Esophagus muscularis mucosa (tissue), 4 donors: ENCODE results near the gene HID1.
A peak's percentile ranks its signal among the peaks of the same experiment; 100 is the strongest.

Source experiments
- CTCF ChIP-seq, 3 experiments: fragments of 200-600 bp in 2 of 3; fragments of 450-650 bp in 1 of 3; sonication (generic) in 2 of 3; IDR thresholded peaks; one replicate each; pipeline ENCODE4 v1.5.1; 2017 to 2019; ENCODE audit warnings: antibody characterized with exemption in 3 of 3, mild to moderate bottlenecking in 2 of 3, moderate library complexity in 1 of 3
- EP300 ChIP-seq: sonication (generic); formaldehyde crosslinking; IDR thresholded peaks from one replicate; pipeline ENCODE4 v1.6.1; 2017; ENCODE audit warnings: antibody characterized with exemption
- POLR2A ChIP-seq: fragments of 450-650 bp; IDR thresholded peaks from one replicate; pipeline ENCODE4 v1.6.1; 2017; ENCODE audit warnings: antibody characterized with exemption, moderate library complexity, mild to moderate bottlenecking, low read depth
- POLR2AphosphoS5 ChIP-seq, 2 donors: sonication (generic); formaldehyde crosslinking; IDR thresholded peaks; one replicate each; pipeline ENCODE4 v1.6.1; 2017; ENCODE audit warnings: antibody characterized with exemption in 2 of 2

GRCh38 chr17:74987418-74987908 lies 14.9 kb upstream of the HID1 start, which contains the start of gene CDR2L:
- no peak for TF ChIP-seq CTCF (IDR thresholded peaks at IDR 0.05)
- TF ChIP-seq POLR2A: peak; percentile 67
- TF ChIP-seq POLR2AphosphoS5 (IDR thresholded peaks at IDR 0.05): peak; percentile 90 to 92
- TF ChIP-seq EP300: no peak
